Measurements from ENCODE around the gene LBH. TPM values are rescaled to one million over a fixed set of nuclear protein-coding genes. Genes with fewer than 3 reads are reported as not detected.

The LBH gene
- total RNA-seq, 1 experiment from 2014 or later, result 7.1 TPM

GRCh38 chr2:30206461-30207430, 24.6 kb upstream of the LBH start:
- no peak overlapping the region for H3K9ac ChIP-seq (ENCODE audit: low read length)
- no peak overlapping the region for H3K4me2 ChIP-seq (ENCODE audit: low read depth, low read length, poor library complexity, severe bottlenecking)
- no peak overlapping the region for H2AFZ ChIP-seq (ENCODE audit: low read length)
- no peaks in the 10 kb centered on the region for H3K27me3 ChIP-seq (ENCODE audit: low read length)
- no peaks in the 10 kb centered on the region for H3K36me3 ChIP-seq (ENCODE audit: insufficient read depth, low read length)
- H3K9me2 ChIP-seq (replicated peaks; ENCODE audit: insufficient read depth, low read length), result no peaks in the 10 kb centered on the region
- no peaks in the 10 kb centered on the region for H3K9me3 ChIP-seq (ENCODE audit: low read length)
- no peak overlapping the region for H3K27ac ChIP-seq (ENCODE audit: low read length)
- no peaks in the 10 kb centered on the region for H4K20me1 ChIP-seq (ENCODE audit: insufficient read depth, low read depth, low read length)
- no peaks in the 10 kb centered on the region for H3K4me1 ChIP-seq (ENCODE audit: low read length)
- H3K4me3 ChIP-seq (ENCODE audit: low read length), result no peak overlapping the region
- peak; percentile 41 for DNase-seq
- no peaks in the 10 kb centered on the region for H3K79me2 ChIP-seq (ENCODE audit: low read length)

DNA sequence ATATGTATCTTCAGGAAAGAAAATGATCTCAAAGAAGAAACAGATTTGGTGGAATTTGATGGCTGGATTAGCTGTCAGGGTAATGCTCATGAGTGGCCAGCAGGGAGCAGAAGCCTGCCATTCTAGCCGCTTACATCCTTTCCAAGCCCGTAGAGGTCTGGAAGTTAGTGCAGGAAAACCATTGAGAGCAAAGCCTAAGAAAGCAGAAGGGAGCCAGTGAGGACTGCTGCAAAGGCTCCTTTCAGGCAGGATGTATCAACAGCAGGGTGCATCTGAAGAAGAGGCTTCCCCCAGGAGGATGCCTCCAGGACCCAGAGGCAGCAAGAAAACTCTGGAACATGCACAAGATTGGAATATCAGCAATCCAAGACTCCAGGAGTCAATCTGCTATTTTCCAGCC, 22.9 kb upstream of the LBH start:
- Histone ChIP-seq H3K36me3 (ENCODE audit: insufficient read depth, low read length) (no peaks in the 10 kb centered on the region), H3K4me3 (ENCODE audit: low read length) (no peak overlapping the region), H3K4me1 (ENCODE audit: low read length) (no peaks in the 10 kb centered on the region), H2AFZ (ENCODE audit: low read length) (no peak overlapping the region), H3K4me2 (ENCODE audit: low read depth, low read length, poor library complexity, severe bottlenecking) (no peak overlapping the region), H3K9me3 (ENCODE audit: low read length) (no peaks in the 10 kb centered on the region), H4K20me1 (ENCODE audit: insufficient read depth, low read depth, low read length) (no peaks in the 10 kb centered on the region), H3K79me2 (ENCODE audit: low read length) (no peaks in the 10 kb centered on the region), H3K9ac (ENCODE audit: low read length) (no peak overlapping the region), H3K27me3 (ENCODE audit: low read length) (no peaks in the 10 kb centered on the region), H3K27ac (ENCODE audit: low read length) (no peak overlapping the region), H3K9me2 (replicated peaks; ENCODE audit: insufficient read depth, low read length) (no peaks in the 10 kb centered on the region)
- peak; percentile 46 for DNase-seq

DNA sequence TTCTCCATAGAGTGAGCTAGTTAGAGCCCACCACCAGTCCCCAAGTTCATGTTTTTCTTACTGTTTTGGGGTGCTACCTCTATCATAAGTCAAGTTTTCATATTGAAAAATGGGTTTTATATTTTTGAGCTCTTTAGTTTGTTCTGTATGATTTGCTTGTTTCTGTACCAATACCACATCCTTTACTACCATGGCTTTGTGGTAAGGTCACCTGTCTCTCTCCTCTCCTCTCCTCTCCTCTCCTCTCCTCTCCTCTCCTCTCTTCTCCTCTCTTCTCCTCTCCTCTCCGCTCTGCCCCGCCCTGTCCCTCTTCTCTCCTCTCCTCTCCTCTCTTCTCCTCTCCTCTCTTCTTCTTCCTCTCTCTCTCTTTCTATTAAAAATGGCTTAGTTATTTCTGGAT, 22.1 kb upstream of the LBH start:
- H3K27ac ChIP-seq (ENCODE audit: low read length), result no peak overlapping the region
- peak; percentile 10 for DNase-seq
- H3K4me3 ChIP-seq (ENCODE audit: low read length), result no peak overlapping the region

GRCh38 chr2:30213326-30213725, 18.0 kb upstream of the LBH start:
- no peaks in the 10 kb centered on the region for H3K36me3 ChIP-seq (ENCODE audit: insufficient read depth, low read length)
- no peaks in the 10 kb centered on the region for H3K9me3 ChIP-seq (ENCODE audit: low read length)
- no peaks in the 10 kb centered on the region for H3K79me2 ChIP-seq (ENCODE audit: low read length)
- no peak overlapping the region for H3K9ac ChIP-seq (ENCODE audit: low read length)
- no peak overlapping the region for H2AFZ ChIP-seq (ENCODE audit: low read length)
- peak; percentile 34 for DNase-seq
- no peaks in the 10 kb centered on the region for H3K9me2 ChIP-seq (replicated peaks; ENCODE audit: insufficient read depth, low read length)
- H4K20me1 ChIP-seq (ENCODE audit: insufficient read depth, low read depth, low read length), result no peaks in the 10 kb centered on the region
- H3K4me1 ChIP-seq (ENCODE audit: low read length), result peaks cover 13% of the 10 kb centered on the region
- no peak overlapping the region for H3K4me2 ChIP-seq (ENCODE audit: low read depth, low read length, poor library complexity, severe bottlenecking)
- H3K27me3 ChIP-seq (ENCODE audit: low read length), result no peaks in the 10 kb centered on the region
- H3K27ac ChIP-seq (ENCODE audit: low read length), result no peak overlapping the region
- no peak overlapping the region for H3K4me3 ChIP-seq (ENCODE audit: low read length)

More for the DNA sequence above, 22.1 kb upstream of the LBH start:
- Histone ChIP-seq H3K9me2 (replicated peaks; ENCODE audit: insufficient read depth, low read length) (no peaks in the 10 kb centered on the region), H3K79me2 (ENCODE audit: low read length) (no peaks in the 10 kb centered on the region), H3K9ac (ENCODE audit: low read length) (no peak overlapping the region), H3K9me3 (ENCODE audit: low read length) (no peaks in the 10 kb centered on the region), H3K4me2 (ENCODE audit: low read depth, low read length, poor library complexity, severe bottlenecking) (no peak overlapping the region), H2AFZ (ENCODE audit: low read length) (no peak overlapping the region), H3K4me1 (ENCODE audit: low read length) (no peaks in the 10 kb centered on the region), H3K27me3 (ENCODE audit: low read length) (no peaks in the 10 kb centered on the region), H3K36me3 (ENCODE audit: insufficient read depth, low read length) (no peaks in the 10 kb centered on the region), H4K20me1 (ENCODE audit: insufficient read depth, low read depth, low read length) (no peaks in the 10 kb centered on the region)

GRCh38 chr2:30213907-30214463, 17.3 kb upstream of the LBH start:
- H2AFZ ChIP-seq (ENCODE audit: low read length), result no peak overlapping the region
- H3K27ac ChIP-seq (ENCODE audit: low read length), result no peak overlapping the region
- H3K9ac ChIP-seq (ENCODE audit: low read length), result no peak overlapping the region
- H3K9me2 ChIP-seq (replicated peaks; ENCODE audit: insufficient read depth, low read length), result no peaks in the 10 kb centered on the region
- no peak overlapping the region for H3K4me3 ChIP-seq (ENCODE audit: low read length)
- H3K4me1 ChIP-seq (ENCODE audit: low read length), result peaks cover 20% of the 10 kb centered on the region
- H3K9me3 ChIP-seq (ENCODE audit: low read length), result no peaks in the 10 kb centered on the region
- no peaks in the 10 kb centered on the region for H3K36me3 ChIP-seq (ENCODE audit: insufficient read depth, low read length)
- no peaks in the 10 kb centered on the region for H3K27me3 ChIP-seq (ENCODE audit: low read length)
- no peaks in the 10 kb centered on the region for H3K79me2 ChIP-seq (ENCODE audit: low read length)
- no peaks in the 10 kb centered on the region for H4K20me1 ChIP-seq (ENCODE audit: insufficient read depth, low read depth, low read length)
- no peak overlapping the region for H3K4me2 ChIP-seq (ENCODE audit: low read depth, low read length, poor library complexity, severe bottlenecking)
- DNase-seq, result no peak

- no peak overlapping the region for H3K4me3 ChIP-seq (ENCODE audit: low read length)
- H3K9ac ChIP-seq (ENCODE audit: low read length), result no peak overlapping the region
- H3K9me2 ChIP-seq (replicated peaks; ENCODE audit: insufficient read depth, low read length), result no peaks in the 10 kb centered on the region
- H3K36me3 ChIP-seq (ENCODE audit: insufficient read depth, low read length), result no peaks in the 10 kb centered on the region
- H4K20me1 ChIP-seq (ENCODE audit: insufficient read depth, low read depth, low read length), result no peaks in the 10 kb centered on the region
- H3K4me1 ChIP-seq (ENCODE audit: low read length), result peaks cover 23% of the 10 kb centered on the region
- no peaks in the 10 kb centered on the region for H3K27me3 ChIP-seq (ENCODE audit: low read length)
- no peaks in the 10 kb centered on the region for H3K79me2 ChIP-seq (ENCODE audit: low read length)
- H3K27ac ChIP-seq (ENCODE audit: low read length), result no peak overlapping the region
- no peaks in the 10 kb centered on the region for H3K9me3 ChIP-seq (ENCODE audit: low read length)
- no peak overlapping the region for H3K4me2 ChIP-seq (ENCODE audit: low read depth, low read length, poor library complexity, severe bottlenecking)
- DNase-seq, result peak; percentile 31
- no peak overlapping the region for H2AFZ ChIP-seq (ENCODE audit: low read length)
Measured at GRCh38 chr2:30216157-30216556, 15.2 kb upstream of the LBH start.

GRCh38 chr2:30217644-30218337, 13.5 kb upstream of the LBH start:
- Histone ChIP-seq H3K27me3 (ENCODE audit: low read length) (no peaks in the 10 kb centered on the region), H3K4me3 (ENCODE audit: low read length) (peak overlapping the region; percentile 53; the same call in 1 of the 2 replicates), H4K20me1 (ENCODE audit: insufficient read depth, low read depth, low read length) (no peaks in the 10 kb centered on the region), H3K36me3 (ENCODE audit: insufficient read depth, low read length) (no peaks in the 10 kb centered on the region), H2AFZ (ENCODE audit: low read length) (no peak overlapping the region), H3K4me2 (ENCODE audit: low read depth, low read length, poor library complexity, severe bottlenecking) (peak overlapping the region; percentile 66), H3K4me1 (ENCODE audit: low read length) (peaks cover 26% of the 10 kb centered on the region), H3K9ac (ENCODE audit: low read length) (peak overlapping the region; percentile 37), H3K79me2 (ENCODE audit: low read length) (no peaks in the 10 kb centered on the region), H3K9me3 (ENCODE audit: low read length) (no peaks in the 10 kb centered on the region), H3K9me2 (replicated peaks; ENCODE audit: insufficient read depth, low read length) (no peaks in the 10 kb centered on the region), H3K27ac (ENCODE audit: low read length) (0 out of 2 replicates have a peak overlapping the region, but pooled peaks have one; percentile 15)
- DNase-seq, result peak; percentile 50

DNA sequence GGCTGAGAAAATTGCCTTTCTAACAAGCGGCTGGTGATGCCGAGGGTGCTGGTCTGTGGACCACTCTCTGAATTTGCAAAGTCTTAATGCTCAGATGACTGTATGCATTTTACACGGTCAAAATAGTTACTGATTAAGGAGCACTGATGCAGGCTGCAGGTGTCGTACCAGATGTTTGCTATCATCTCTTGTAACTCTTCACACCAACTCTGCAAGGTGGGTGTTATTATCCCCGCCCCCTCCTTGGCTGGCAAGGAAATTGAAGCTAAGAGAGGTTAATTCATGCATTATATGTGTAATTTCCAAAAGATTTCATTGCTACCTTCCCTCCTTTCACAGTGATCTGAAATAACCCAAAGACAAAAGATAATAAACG, 13.0 kb upstream of the LBH start:
- no peak overlapping the region for H2AFZ ChIP-seq (ENCODE audit: low read length)
- peak overlapping the region; percentile 53; the same call in 1 of the 2 replicates for H3K4me3 ChIP-seq (ENCODE audit: low read length)
- H3K36me3 ChIP-seq (ENCODE audit: insufficient read depth, low read length), result no peaks in the 10 kb centered on the region
- H3K9me3 ChIP-seq (ENCODE audit: low read length), result no peaks in the 10 kb centered on the region
- peaks cover 31% of the 10 kb centered on the region for H3K4me1 ChIP-seq (ENCODE audit: low read length)
- H3K27ac ChIP-seq (ENCODE audit: low read length), result 0 out of 2 replicates have a peak overlapping the region, but pooled peaks have one; percentile 15
- H3K9ac ChIP-seq (ENCODE audit: low read length), result peak overlapping the region; percentile 37; the same call in 1 of the 2 replicates
- H3K27me3 ChIP-seq (ENCODE audit: low read length), result no peaks in the 10 kb centered on the region
- no peaks in the 10 kb centered on the region for H3K9me2 ChIP-seq (replicated peaks; ENCODE audit: insufficient read depth, low read length)
- peak; percentile 52 for DNase-seq
- H3K79me2 ChIP-seq (ENCODE audit: low read length), result no peaks in the 10 kb centered on the region
- H4K20me1 ChIP-seq (ENCODE audit: insufficient read depth, low read depth, low read length), result no peaks in the 10 kb centered on the region
- H3K4me2 ChIP-seq (ENCODE audit: low read depth, low read length, poor library complexity, severe bottlenecking), result peak overlapping the region; percentile 66

Data from Karpas-422 (cell line).